Cardiac muscle cell (in vitro differentiated cells and primary cell): Measurements from ENCODE around the gene CLEC2B. TPM values are rescaled to one million over a fixed set of nuclear protein-coding genes. Genes with fewer than 3 reads are reported as not detected.

Source experiments
- DNase-seq, 2 donors: peaks; one replicate each; pipeline versions ENCODE4 v3.0.0 to v3.0.0-alpha.2; 2010 to 2017; ENCODE audit warnings: low read depth in 1 of 2, low spot score in 1 of 2
- H3K27ac ChIP-seq: fragments of 200-600 bp; sonication (generic); 2 replicates; pipeline ENCODE4 v1.5.1; 2016
- H3K27me3 ChIP-seq: fragments of 200-600 bp; sonication (generic); 2 replicates; pipeline ENCODE4 v1.6.0; 2016; ENCODE audit warnings: control low read depth
- H3K36me3 ChIP-seq: fragments of 200-600 bp; sonication (generic); 2 replicates; pipeline ENCODE4 v1.5.1; 2016; ENCODE audit warnings: control low read depth
- H3K4me1 ChIP-seq: fragments of 200-600 bp; sonication (generic); 2 replicates; pipeline ENCODE4 v1.8.1; 2017; ENCODE audit warnings: low read depth, mild to moderate bottlenecking, mixed run types
- H3K4me3 ChIP-seq: fragments of 200-600 bp; sonication (generic); 2 replicates; pipeline ENCODE4 v1.5.1; 2016; ENCODE audit warnings: mild to moderate bottlenecking
- H3K9me3 ChIP-seq: fragments of 200-600 bp; sonication (generic); 2 replicates; pipeline ENCODE4 v1.5.1; 2017; ENCODE audit warnings: low read depth, mild to moderate bottlenecking, control low read depth
- polyA plus RNA-seq: library from polyadenylated mRNA; unstranded; fragments of >200 nt; fragmentation: Nextera tagmentation; extraction: Ambion mirVana; gene quantifications from 2 replicates; pipeline ENCODE4 v1.2.1, GENCODE V29; 2016
- total RNA-seq: library from RNA; depleted of rRNA; stranded (reverse); fragments of >200 nt; gene quantifications from 2 replicates; pipeline ENCODE4 v1.2.3, GENCODE V29; 2016
- TF ChIP-seq, protein P1 (sequence below): IDR thresholded peaks from 2 replicates; pipeline ENCODE4 v1.5.1; 2012; ENCODE audit warnings: low read depth, mild to moderate bottlenecking, low read length

The CLEC2B gene
- total and polyA plus RNA-seq, 2 experiments from 2014 or later: 0.31 TPM; not detected in 1

DNA sequence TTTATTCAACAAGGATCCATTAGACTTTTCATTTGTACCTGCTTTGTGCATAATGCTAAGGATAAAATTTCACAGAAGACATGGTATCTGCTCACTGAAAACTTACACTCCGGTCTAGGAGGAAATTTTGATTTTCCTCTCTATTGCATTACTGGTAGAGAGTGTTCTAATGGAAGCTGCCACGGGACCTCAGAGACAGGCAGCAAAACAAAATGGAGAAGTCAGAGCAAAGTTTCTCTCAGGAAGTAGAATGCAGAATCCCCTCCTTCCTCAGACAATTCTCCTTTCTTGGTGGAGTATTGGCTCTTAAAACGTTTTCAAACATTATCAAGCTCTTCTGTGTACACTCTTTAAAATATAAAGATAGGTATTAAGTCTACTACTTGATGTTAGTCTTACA is 12.3 kb downstream of the CLEC2B start:
- no peak for DNase-seq
- no peaks in the 10 kb centered on the region for H3K27me3 ChIP-seq
- no peaks in the 10 kb centered on the region for H3K36me3 ChIP-seq
- no peaks in the 10 kb centered on the region for H3K9me3 ChIP-seq
- TF ChIP-seq, protein P1, sequence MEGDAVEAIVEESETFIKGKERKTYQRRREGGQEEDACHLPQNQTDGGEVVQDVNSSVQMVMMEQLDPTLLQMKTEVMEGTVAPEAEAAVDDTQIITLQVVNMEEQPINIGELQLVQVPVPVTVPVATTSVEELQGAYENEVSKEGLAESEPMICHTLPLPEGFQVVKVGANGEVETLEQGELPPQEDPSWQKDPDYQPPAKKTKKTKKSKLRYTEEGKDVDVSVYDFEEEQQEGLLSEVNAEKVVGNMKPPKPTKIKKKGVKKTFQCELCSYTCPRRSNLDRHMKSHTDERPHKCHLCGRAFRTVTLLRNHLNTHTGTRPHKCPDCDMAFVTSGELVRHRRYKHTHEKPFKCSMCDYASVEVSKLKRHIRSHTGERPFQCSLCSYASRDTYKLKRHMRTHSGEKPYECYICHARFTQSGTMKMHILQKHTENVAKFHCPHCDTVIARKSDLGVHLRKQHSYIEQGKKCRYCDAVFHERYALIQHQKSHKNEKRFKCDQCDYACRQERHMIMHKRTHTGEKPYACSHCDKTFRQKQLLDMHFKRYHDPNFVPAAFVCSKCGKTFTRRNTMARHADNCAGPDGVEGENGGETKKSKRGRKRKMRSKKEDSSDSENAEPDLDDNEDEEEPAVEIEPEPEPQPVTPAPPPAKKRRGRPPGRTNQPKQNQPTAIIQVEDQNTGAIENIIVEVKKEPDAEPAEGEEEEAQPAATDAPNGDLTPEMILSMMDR: no peak
- H3K4me1 ChIP-seq: no peaks in the 10 kb centered on the region
- H3K27ac ChIP-seq: no peak overlapping the region
- H3K4me3 ChIP-seq: no peak overlapping the region

DNA sequence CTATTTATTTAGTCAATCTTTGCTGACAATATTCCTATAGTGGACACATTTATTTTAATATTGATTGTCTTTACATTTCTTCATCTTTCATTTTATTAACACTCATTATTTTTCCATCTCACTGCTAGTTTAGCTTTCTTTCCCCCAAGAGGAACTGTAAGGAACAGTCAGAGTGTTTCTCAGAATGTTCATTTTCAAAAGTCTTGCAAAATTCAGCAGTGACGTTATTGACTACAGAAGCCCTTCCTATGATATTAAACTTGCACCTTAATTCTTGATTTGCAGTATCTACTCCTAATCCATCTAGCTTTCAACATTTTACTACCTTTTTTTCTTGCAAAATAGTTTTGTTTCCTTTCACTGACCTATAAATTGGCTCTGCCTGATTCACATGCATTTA is 13.0 kb downstream of the CLEC2B start:
- H3K27ac ChIP-seq: no peak overlapping the region
- TF ChIP-seq, protein P1: no peak
- H3K4me3 ChIP-seq: no peak overlapping the region
- H3K27me3 ChIP-seq: no peaks in the 10 kb centered on the region
- no peaks in the 10 kb centered on the region for H3K36me3 ChIP-seq
- no peaks in the 10 kb centered on the region for H3K9me3 ChIP-seq
- no peaks in the 10 kb centered on the region for H3K4me1 ChIP-seq
- DNase-seq: no peak

DNA sequence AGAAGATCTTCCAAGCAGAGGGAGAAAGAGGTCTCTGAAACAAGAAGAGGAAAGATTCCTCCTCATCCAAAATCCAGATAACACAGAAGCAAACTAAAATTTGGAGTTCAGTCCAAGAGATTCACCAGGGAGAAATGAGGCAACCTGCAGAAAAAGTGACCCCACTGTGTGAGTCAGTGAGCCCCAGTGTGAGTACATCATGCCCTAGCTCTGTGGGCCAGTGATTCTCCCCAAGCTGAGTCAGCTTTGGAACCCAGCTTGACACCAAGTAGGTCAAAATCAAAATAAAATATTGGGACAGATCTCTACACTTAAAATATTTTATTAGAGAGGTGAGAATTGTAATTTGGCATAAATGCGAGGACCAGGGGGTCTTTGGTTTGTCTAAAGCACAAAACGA is 17.2 kb downstream of the CLEC2B start:
- TF ChIP-seq, protein P1: no peak
- Histone ChIP-seq H3K27ac (no peak overlapping the region), H3K4me1 (no peaks in the 10 kb centered on the region), H3K4me3 (no peak overlapping the region), H3K36me3 (no peaks in the 10 kb centered on the region), H3K9me3 (no peaks in the 10 kb centered on the region), H3K27me3 (no peaks in the 10 kb centered on the region)
- no peak for DNase-seq

DNA sequence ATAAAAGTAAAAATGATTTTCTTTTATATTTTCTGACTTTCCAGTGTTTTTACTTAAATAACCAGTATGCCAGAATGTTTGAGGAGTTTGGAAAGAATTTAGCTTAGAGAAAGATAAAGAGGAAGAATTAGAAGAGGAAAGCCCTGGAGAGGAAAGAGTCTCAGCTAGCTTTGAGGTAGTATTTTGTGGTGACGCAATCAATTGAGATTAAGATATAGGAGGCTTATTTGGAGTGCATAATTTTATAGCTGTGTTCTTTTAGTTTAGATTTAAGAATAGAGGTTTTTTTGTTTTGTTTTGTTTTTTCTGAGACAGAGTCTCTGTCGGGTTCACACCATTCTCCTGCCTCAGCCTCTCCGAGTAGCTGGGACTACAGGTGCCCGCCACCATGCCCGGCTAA is 18.1 kb downstream of the CLEC2B start:
- no peak for DNase-seq
- Histone ChIP-seq H3K4me1 (no peaks in the 10 kb centered on the region), H3K27ac (no peak overlapping the region), H3K4me3 (no peak overlapping the region), H3K9me3 (no peaks in the 10 kb centered on the region), H3K36me3 (no peaks in the 10 kb centered on the region), H3K27me3 (no peaks in the 10 kb centered on the region)
- TF ChIP-seq, protein P1: no peak

DNA sequence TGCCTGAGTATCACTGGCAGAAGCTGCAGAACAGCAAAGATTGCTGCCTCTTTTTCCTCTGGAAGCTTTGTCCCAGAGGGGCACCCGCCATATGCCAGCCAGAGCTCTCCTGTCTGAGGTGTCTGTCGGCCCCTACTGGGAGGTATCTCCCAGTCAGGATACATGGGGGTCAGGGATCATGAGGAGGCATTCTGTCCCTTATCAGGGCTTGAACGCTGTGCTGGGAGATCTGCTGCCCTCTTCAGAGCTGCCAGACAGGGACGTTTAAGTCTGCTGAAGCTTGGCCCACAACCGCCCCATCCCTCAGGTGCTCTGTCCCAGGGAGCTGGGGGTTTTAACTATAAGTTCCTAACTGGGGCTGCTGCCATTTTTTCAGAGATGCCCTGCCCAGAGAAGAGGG is 20.3 kb downstream of the CLEC2B start:
- DNase-seq: no peak
- Histone ChIP-seq H3K27me3 (no peaks in the 10 kb centered on the region), H3K36me3 (no peaks in the 10 kb centered on the region), H3K27ac (no peak overlapping the region), H3K9me3 (no peaks in the 10 kb centered on the region), H3K4me1 (no peaks in the 10 kb centered on the region), H3K4me3 (no peak overlapping the region)
- TF ChIP-seq, protein P1: no peak

DNA sequence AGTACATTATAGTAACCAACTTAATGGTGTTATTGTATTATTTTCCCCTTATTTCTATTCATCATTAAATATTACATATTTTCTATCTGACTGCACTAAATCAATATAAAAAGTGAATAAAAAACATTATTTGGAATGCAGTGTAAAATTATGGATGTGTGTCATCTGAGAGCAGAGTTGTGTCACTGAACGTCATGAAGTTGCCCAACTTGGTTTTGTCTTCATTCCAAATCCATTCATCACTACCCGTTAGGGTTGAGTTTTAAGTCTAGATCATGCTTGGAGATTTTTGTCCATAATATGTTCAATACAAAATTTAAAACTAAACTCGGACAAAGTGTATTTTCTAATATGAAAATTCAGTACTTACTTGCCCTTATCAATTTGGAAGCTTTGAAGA is 25.7 kb downstream of the CLEC2B start:
- no peaks in the 10 kb centered on the region for H3K36me3 ChIP-seq
- no peak for DNase-seq
- no peaks in the 10 kb centered on the region for H3K27me3 ChIP-seq
- H3K4me1 ChIP-seq: no peaks in the 10 kb centered on the region
- TF ChIP-seq, protein P1: no peak
- H3K4me3 ChIP-seq: no peak overlapping the region
- no peak overlapping the region for H3K27ac ChIP-seq
- no peaks in the 10 kb centered on the region for H3K9me3 ChIP-seq
